Endothelial cell of umbilical vein (primary cell): Measurements from ENCODE around the gene ZNF470. TPM values are rescaled to one million over a fixed set of nuclear protein-coding genes. Genes with fewer than 3 reads are reported as not detected.

Experiments
- BruUV-seq: library from RNA; stranded (reverse); fragments of 400-500 nt; replicated peaks from 2 replicates; lab custom pipeline; 2021; lab: Mats Ljungman, UMichigan
- CTCF ChIA-PET: fragments of 300-600, 350-600 bp; sonication (Branson Sonifier 250); formaldehyde crosslinking; loops from one replicate; lab custom pipeline; 2021; ENCODE audit warnings: antibody characterized with exemption, inconsistent platforms; lab: Charles Lee
- POLR2A ChIA-PET: fragments of 300-600, 350-600 bp; sonication (Branson Sonifier 250); formaldehyde crosslinking; loops from one replicate; lab custom pipeline; 2021; ENCODE audit warnings: antibody characterized with exemption, inconsistent platforms; lab: Charles Lee
- DNase-seq: peaks from one replicate; pipeline ENCODE4 v3.0.0-alpha.2; 2011; ENCODE audit warnings: low read depth, low spot score
- FAIRE-seq: peaks from 2 replicates; lab custom pipeline; 2011; peaks lifted over from hg19 to GRCh38; lab: Jason Lieb, UNC
- H2AFZ ChIP-seq: 2 replicates; pipeline ENCODE4 v1.6.0; 2012; ENCODE audit warnings: low read depth, low read length, control low read depth, inconsistent platforms
- H3K27ac ChIP-seq: 2 replicates; pipeline ENCODE4 v1.5.1; 2011; ENCODE audit warnings: low read depth, mild to moderate bottlenecking, control low read depth, low read length, moderate library complexity; ENCODE audit not compliant: insufficient read depth
- H3K27me3 ChIP-seq, 2 experiments: 2 replicates each; pipeline versions ENCODE4 v1.6.0 to v1.6.1; 2011; ENCODE audit warnings: low read length in 2 of 2, mixed read lengths in 1 of 2; ENCODE audit not compliant: control insufficient read depth in 2 of 2, insufficient read depth in 2 of 2
- H3K36me3 ChIP-seq, 2 experiments: 2 replicates in 1 of 2; 3 replicates in 1 of 2; pipeline ENCODE4 v1.5.1; 2011; ENCODE audit warnings: low read length in 2 of 2, mild to moderate bottlenecking in 1 of 2, moderate library complexity in 1 of 2; ENCODE audit not compliant: control insufficient read depth in 2 of 2, insufficient read depth in 2 of 2; ENCODE audit errors: extremely low read depth in 1 of 2
- H3K4me1 ChIP-seq: 3 replicates; pipeline ENCODE4 v1.5.1; 2011; ENCODE audit warnings: mild to moderate bottlenecking, low read length; ENCODE audit not compliant: control insufficient read depth, insufficient read depth; ENCODE audit errors: extremely low read depth
- H3K4me2 ChIP-seq: 2 replicates; pipeline ENCODE4 v1.6.1; 2011; ENCODE audit warnings: low read length, control low read depth, mixed read lengths; ENCODE audit not compliant: insufficient read depth
- H3K4me3 ChIP-seq, 3 experiments: fragments of 200-600 bp in 1 of 3; sonication (generic), shearing (Covaris generic) in 1 of 3; replicated peaks in 1 of 3; 2 replicates each; pipeline ENCODE4 v1.5.1; 2011 to 2016; ENCODE audit warnings: control low read depth in 3 of 3, low read length in 3 of 3, mild to moderate bottlenecking in 2 of 3, inconsistent platforms in 1 of 3, low read depth in 1 of 3, moderate library complexity in 1 of 3; ENCODE audit not compliant: insufficient read depth in 1 of 3
- H3K79me2 ChIP-seq: 2 replicates; pipeline ENCODE4 v1.6.0; 2012; ENCODE audit warnings: low read length, inconsistent platforms; ENCODE audit not compliant: control insufficient read depth, insufficient read depth
- H3K9ac ChIP-seq: replicated peaks from 2 replicates; pipeline ENCODE3; 2011; ENCODE audit warnings: low read length, control low read depth; ENCODE audit not compliant: insufficient read depth; ENCODE audit errors: extremely low read depth
- H3K9me1 ChIP-seq: replicated peaks from 3 replicates; pipeline ENCODE4 v1.6.0; 2011; ENCODE audit warnings: mild to moderate bottlenecking, low read length; ENCODE audit not compliant: control insufficient read depth, insufficient read depth; ENCODE audit errors: extremely low read depth
- H3K9me3 ChIP-seq: replicated peaks from 2 replicates; pipeline ENCODE4 v1.5.1; 2012; ENCODE audit warnings: low read length, inconsistent platforms; ENCODE audit not compliant: control insufficient read depth, insufficient read depth
- H4K20me1 ChIP-seq: replicated peaks from 2 replicates; pipeline ENCODE3; 2011; ENCODE audit warnings: mild to moderate bottlenecking, low read length; ENCODE audit not compliant: control insufficient read depth, insufficient read depth; ENCODE audit errors: extremely low read depth
- EZH2 ChIP-seq: IDR thresholded peaks from 2 replicates; pipeline ENCODE4 v1.6.1; 2012; ENCODE audit warnings: borderline replicate concordance, low read depth, mild to moderate bottlenecking, moderate library complexity, low read length, inconsistent platforms; ENCODE audit not compliant: severe bottlenecking
- FOS ChIP-seq: IDR thresholded peaks from 2 replicates; pipeline ENCODE4 v1.6.1; 2011; ENCODE audit warnings: mild to moderate bottlenecking, low read length, moderate library complexity, borderline replicate concordance; ENCODE audit not compliant: insufficient read depth
- GATA2 ChIP-seq: IDR thresholded peaks from 2 replicates; pipeline ENCODE4 v1.7.0; 2011; ENCODE audit warnings: low read depth, mild to moderate bottlenecking, moderate library complexity, mixed read lengths, low read length; ENCODE audit not compliant: insufficient read length, insufficient read depth
- JUN ChIP-seq: IDR thresholded peaks from 2 replicates; pipeline ENCODE4 v1.6.1; 2011; ENCODE audit warnings: borderline replicate concordance, low read depth; ENCODE audit not compliant: insufficient read length, insufficient read depth
- MYC ChIP-seq: IDR thresholded peaks from one replicate; pipeline ENCODE4 v1.6.1; 2011; ENCODE audit warnings: mild to moderate bottlenecking, low read depth, low read length
- POLR2A ChIP-seq: IDR thresholded peaks from 2 replicates; pipeline ENCODE4 v1.6.1; 2012; ENCODE audit warnings: low read depth, mild to moderate bottlenecking, control low read depth, low read length
- POLR2AphosphoS5 ChIP-seq: IDR thresholded peaks from 2 replicates; pipeline ENCODE4 v1.6.1; 2012; ENCODE audit warnings: low read depth, mild to moderate bottlenecking, control low read depth, low read length, moderate library complexity; ENCODE audit not compliant: insufficient read depth
- dilution Hi-C: fragments of 300-500 bp; cut with MboI; formaldehyde crosslinking; loops from one replicate; pipeline ENCODE4 v1.15.0; 2019; ENCODE audit warnings: low sequenced_read_pairs; ENCODE audit not compliant: extremely low pct_ligation_motif_present
- intact Hi-C: fragments of 100-400 bp; cut with micrococcal nuclease; formaldehyde crosslinking; loops from one replicate; pipeline ENCODE4 v1.10.0; 2022
- polyA plus RNA-seq, 4 experiments: library from polyadenylated mRNA; depleted of rRNA in 3 of 4; stranded (reverse) in 3 of 4; unstranded in 1 of 4; fragments of >200 nt; gene quantifications; 2 replicates each; pipeline versions ENCODE4 v1.2.1 to v1.2.3, GENCODE V29; 2011 to 2012; ENCODE audit warnings: missing spikeins in 1 of 4
- total RNA-seq: library from RNA; stranded (reverse); gene quantifications from 2 replicates; pipeline ENCODE4 v1.2.3, GENCODE V29; 2021
- TF ChIP-seq, protein P1 (sequence below), 2 donors: IDR thresholded peaks; 1 replicate in 1 of 2; 2 replicates in 1 of 2; pipeline ENCODE4 v1.5.1; 2011; ENCODE audit warnings: low read length in 2 of 2, mild to moderate bottlenecking in 2 of 2, moderate library complexity in 2 of 2, control low read depth in 1 of 2, inconsistent platforms in 1 of 2, low read depth in 1 of 2; ENCODE audit not compliant: insufficient read depth in 1 of 2; ENCODE audit errors: extremely low read depth in 1 of 2
- TF ChIP-seq, protein P2 (sequence below): IDR thresholded peaks from 2 replicates; pipeline ENCODE4 v1.6.1; 2011; ENCODE audit not compliant: insufficient read depth, insufficient read length

ZNF470 gene
- total and polyA plus RNA-seq, 2 donors (not counting 3 experiments of a cell fraction or from before 2014, with no cell fraction given), result 1.0 to 3.9 TPM

DNA sequence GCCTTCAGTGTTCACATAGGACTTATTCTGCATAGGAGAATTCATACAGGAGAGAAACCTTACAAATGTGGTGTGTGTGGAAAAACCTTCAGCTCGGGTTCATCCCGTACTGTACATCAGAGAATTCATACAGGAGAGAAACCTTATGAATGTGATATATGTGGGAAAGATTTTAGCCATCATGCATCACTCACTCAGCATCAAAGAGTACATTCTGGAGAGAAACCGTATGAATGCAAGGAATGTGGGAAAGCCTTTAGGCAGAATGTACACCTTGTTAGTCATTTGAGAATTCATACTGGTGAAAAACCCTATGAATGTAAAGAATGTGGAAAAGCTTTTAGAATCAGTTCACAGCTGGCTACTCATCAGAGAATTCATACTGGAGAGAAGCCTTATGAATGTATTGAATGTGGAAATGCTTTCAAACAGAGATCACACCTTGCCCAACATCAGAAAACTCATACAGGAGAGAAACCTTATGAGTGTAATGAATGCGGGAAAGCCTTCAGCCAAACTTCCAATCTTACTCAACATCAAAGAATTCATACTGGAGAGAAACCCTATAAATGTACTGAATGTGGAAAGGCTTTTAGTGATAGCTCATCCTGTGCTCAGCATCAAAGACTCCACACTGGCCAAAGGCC, 41.9 kb upstream of the ZNF470 start:
- CTCF ChIA-PET, result no interaction called here
- Histone ChIP-seq H3K36me3 (no peaks in the 10 kb centered on the region), H3K27me3 (no peaks in the 10 kb centered on the region), H3K4me3 (no peak overlapping the region), H4K20me1 (no peaks in the 10 kb centered on the region), H3K4me2 (no peak overlapping the region), H3K9me3 (peaks cover 22% of the 10 kb centered on the region), H3K27ac (no peak overlapping the region), H3K9me1 (no peaks in the 10 kb centered on the region), H3K4me1 (no peaks in the 10 kb centered on the region), H3K9ac (no peak overlapping the region), H3K79me2 (no peaks in the 10 kb centered on the region), H2AFZ (no peak overlapping the region)
- intact Hi-C loops, result no loop called here
- BruUV-seq, result no TSS peak
- no peak for FAIRE-seq
- POLR2A ChIA-PET, result no interaction called here
- TF ChIP-seq POLR2AphosphoS5 (no peak), JUN (no peak), GATA2 (no peak), MYC (no peak), FOS (no peak), EZH2 (no peak), POLR2A (no peak)
- TF ChIP-seq, protein P1, sequence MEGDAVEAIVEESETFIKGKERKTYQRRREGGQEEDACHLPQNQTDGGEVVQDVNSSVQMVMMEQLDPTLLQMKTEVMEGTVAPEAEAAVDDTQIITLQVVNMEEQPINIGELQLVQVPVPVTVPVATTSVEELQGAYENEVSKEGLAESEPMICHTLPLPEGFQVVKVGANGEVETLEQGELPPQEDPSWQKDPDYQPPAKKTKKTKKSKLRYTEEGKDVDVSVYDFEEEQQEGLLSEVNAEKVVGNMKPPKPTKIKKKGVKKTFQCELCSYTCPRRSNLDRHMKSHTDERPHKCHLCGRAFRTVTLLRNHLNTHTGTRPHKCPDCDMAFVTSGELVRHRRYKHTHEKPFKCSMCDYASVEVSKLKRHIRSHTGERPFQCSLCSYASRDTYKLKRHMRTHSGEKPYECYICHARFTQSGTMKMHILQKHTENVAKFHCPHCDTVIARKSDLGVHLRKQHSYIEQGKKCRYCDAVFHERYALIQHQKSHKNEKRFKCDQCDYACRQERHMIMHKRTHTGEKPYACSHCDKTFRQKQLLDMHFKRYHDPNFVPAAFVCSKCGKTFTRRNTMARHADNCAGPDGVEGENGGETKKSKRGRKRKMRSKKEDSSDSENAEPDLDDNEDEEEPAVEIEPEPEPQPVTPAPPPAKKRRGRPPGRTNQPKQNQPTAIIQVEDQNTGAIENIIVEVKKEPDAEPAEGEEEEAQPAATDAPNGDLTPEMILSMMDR (IDR thresholded peaks at IDR 0.05; ENCODE audit: extremely low read depth in 1 of 2, insufficient read depth in 1 of 2, low read depth in 1 of 2, low read length in 2 of 2), result no peak
- TF ChIP-seq, protein P2, sequence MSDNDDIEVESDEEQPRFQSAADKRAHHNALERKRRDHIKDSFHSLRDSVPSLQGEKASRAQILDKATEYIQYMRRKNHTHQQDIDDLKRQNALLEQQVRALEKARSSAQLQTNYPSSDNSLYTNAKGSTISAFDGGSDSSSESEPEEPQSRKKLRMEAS, result no peak
- dilution Hi-C loops, result no loop called here
- DNase-seq, result no peak
